Hematopoietic multipotent progenitor cell treated with erythropoietin and hydrocortisone succinate and interleukin-3 and kit ligand, for 6 days (in vitro differentiated cells): Measurements from ENCODE around the gene HSPH1.
A peak's percentile ranks its signal among the peaks of the same experiment; 100 is the strongest.
"Not testable (repeated sequence)": the region's sequence is repeated elsewhere in the genome, so short reads cannot be mapped to it uniquely, and the experiment has no call there.

Source experiments
- DNase-seq: peaks from one replicate; pipeline ENCODE4 v3.0.0-alpha.2; 2015

The HSPH1 gene

DNA sequence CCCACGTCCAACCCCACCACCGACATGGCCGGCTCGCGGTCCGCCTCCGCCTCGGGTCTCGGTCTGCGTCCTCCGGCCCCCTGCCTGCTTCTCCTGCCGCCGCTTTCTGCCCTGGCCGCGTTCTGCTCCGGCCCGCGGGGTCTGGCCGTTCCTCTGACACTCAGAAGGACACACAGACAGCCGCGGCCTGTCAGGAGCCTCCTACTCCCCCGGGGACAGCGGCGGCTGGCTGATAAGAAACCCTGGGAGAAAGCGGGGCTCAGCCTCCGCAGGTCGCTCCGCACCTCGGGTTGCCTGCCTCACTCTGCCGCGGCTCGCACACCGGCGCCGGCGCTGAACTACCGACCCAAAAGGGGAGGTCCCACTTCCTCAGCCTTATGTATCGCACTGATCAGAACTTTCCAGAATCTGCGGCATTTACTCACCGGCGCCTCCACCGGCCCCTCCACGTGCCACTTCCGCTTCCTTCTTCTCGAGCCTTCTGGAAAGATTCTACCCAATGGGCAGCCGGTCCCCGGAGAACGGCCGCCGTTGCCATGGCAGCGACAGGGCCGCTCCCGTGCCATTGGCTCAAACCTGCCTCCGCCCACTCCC, at the start of gene HSPH1:
TSS of gene HSPH1 (minus strand) at position 348 of the 594 bp plus-strand sequence. CDS start at position 26, 322 bp downstream.
- DNase-seq = peak; percentile 99

DNA sequence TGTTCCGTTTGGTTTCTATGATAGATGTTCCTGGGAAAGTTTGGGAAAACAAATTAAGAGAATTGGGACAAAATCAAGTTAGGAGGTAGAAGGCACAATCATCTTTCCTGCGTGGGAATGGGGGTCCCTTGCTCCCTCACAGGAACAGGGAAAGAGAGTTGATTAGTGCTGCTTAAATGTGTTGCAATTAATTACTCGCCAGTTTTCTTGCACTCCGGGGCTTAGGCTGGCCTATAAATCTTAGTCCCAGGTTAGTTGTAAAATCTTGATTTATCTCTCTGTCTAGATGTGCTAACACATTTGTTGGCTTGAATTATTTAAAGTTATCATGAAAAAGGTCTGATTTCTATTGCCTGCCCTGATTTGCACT, 48.1 kb upstream of the HSPH1 start:
- peak; percentile 23 for DNase-seq

DNA sequence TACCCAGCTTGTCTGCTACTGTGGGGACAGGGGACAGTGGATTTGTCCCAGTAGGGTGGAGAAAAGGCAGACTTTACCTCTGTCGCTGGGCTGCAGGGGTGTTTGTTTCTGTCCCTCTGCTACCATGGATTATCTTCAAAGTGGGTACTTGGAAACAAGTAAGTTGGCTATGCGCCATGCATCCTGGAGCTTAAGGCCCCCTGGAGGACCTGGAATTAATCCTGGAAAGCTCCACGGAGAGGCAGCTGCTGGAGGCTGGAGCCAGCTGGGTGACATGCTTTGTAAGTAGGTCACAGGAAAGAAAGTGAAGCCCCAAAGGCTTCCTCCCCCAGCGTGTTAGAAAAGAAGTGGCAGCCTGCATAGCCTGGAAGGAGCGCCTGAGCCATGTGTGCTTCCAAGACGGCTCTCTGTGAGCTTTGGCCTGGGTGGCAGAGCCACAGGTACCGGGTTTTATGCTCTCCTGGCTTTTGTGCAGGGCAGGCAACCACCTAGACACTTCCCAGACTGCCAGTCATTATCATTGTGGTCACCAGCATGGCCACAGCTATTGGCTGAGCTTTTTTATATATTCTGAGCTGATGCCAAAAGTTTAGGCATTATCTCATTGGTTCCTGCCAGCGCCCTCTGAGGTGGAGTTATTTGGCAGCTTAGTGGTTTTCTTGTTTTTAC, 47.6 kb upstream of the HSPH1 start:
- peak; percentile 94 for DNase-seq

DNA sequence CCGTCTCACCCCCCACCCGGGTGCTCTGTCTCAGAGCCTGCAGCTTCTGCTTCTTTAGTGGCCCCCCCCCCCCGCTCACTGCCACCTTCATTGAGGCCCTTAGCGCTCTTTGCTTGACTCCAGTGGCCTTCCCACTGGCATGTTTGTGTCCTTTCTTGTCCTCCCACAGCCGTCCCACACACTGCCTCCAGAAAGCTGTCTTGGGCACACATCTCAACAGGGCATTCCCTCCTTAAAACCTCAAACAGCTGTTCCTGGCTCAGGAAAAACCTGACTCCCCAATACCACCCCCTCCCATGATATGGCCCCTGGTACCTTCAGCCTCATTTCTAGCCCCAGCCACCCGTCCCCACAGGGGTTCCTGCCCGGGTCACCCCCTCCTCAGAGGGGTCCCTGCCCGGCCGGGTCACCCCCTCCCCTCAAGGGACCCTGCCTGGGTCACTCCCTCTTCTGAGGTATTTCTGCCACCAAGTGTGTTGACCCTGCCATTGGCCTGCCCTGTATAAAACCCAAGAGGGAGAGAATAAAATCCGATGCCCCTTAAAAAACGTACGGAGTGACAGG, 46.9 kb upstream of the HSPH1 start:
- DNase-seq = no peak

DNA sequence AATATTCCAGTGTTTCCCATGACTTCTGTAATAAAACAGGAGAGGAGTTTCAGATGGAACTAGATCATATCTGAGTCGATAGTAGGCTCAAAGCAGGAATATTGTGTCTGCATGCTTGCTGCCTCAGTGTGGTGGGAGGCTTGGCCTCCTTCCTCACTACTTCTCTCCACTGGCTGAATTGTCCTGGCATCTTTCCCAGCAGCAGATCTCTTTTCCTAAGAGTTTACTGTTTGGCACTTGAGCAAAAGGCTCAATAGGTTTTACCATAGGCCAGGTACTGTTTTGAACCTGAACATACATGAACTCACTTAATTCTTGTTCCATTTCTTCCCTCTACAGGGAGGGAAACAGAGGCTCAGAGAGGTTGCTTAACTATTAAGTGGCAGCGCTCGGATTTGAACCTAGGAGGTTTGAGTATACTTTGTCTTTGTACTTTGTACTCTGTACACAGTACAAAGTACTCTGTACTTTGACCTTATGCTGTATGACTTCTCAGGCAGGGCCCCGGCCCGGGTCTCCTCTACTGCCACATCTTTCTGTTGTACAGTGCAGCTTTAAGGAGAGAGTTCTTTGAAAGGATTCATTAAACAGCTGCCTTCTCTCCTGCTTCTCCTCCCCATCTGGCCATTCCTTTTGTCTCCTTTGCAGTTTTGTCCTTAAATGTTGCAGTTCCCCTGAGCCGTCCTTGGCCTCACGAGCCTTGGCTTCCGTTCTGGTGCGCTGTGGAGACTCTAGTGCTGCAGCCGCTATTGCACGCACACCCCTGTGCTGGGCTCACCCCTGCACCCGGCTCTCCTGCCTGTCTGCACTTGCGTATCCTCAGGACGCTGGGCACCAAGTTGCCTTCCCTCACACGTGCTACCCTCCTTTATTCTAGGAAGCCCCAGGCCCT, 46.2 kb upstream of the HSPH1 start:
- DNase-seq = no peak

DNA sequence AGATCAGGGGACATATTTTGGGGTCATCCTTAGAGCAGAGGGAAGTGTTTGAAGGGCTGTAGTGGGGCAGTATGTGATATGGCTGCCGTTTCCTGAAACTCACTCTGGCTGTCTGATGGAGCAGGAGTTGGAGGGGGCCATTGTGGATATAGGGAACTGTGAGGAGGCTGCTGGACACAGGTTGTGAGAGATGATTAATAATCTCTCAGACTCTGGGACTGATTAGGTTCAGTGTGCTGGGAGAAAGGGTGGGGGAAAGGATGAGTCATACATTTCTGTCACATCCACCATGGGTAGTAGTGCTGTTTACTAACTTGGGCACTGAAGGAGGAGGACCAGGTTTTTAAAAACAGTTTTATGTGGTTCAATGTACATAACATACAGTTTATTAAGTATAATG, 42.9 kb upstream of the HSPH1 start:
- DNase-seq = peak; percentile 88

DNA sequence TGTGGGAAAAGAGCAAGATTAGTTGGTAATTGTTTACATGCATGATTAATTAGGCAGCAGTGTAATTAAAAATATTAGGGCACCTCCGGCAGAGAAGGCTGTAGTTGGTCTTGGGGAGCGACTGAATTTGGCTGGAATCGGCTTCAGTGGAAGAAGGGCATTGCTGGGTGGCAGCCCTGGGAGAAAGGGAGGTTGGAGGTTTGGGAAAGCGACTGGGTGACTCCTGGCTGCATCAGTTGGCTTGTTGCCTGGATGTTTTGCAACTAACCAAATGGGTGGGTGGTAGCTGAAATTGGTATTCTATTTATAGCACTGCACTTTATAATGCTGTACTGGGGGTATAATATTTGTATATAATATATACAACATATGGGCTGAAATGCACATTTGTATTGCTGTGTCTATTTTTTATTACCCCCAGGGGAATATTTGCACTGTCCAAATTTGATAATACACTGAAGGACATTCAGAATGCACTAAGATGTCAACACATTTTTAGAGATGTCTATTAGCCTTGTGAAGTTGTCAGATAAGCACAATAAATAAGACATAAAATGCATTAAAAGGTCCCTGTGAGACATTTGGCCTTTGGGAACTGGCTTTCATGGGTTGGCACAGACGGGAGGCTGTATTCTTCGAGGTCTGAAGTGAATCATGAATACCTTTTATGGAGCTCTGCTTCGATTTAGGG, 39.8 kb upstream of the HSPH1 start:
- DNase-seq = peak; percentile 45

DNA sequence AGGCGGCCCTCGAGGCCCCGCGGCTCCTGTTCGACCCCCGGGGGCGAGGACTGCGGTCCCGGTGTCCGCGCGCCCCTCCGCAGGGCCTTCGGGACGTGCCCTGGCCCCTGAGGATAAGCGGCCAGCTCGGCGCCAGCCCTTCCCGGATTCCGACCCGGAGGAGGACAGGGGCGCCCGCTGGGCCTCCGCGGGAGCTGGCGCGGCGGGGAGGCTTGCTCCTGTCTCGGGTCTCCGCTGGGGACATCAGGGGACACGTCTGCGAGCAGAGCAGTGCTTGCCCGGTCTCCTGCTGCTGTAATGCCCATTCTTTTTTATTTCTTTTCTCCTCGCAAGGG, 38.9 kb upstream of the HSPH1 start:
- DNase-seq = peak; percentile 63

DNA sequence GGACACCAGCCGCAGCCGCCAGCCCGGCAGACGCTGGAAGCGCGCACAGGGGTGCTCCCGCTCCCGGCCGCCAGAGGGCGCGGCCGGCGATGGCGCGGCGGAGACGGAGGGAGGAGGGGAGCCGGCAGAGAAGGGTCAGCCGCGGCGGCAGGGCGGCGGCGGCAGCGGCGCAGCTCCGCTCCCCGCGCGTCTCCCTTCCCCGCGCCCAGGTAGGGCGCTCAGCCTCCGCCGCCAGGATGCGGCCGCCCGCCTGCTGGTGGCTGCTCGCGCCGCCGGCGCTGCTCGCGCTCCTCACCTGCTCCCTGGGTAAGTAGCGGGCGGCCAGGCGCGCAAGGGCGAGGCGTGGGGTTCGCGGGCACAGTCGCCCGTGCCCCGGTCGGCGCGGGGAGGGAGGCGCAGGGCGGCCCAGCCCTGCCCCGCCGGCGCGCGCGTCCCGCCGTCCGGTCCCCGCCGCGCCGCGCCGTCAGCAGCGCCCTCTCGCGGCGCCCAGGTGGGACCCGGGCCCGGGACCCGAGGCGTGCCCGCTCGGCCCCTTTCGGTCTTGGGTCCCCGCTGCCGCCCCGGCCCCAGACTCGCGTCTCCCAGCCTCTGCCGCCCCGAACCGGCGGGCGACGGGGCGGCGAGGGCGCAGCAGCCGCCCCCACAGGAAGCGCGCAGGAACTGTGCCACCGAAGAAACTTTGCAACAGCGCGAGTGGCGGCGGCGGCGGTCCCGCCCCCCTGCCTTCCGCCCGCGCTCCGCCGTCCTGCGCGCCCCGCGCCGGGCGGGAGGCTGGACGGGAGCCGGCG, 38.3 kb upstream of the HSPH1 start, which contains the start of gene B3GLCT:
TSS of gene B3GLCT (plus strand) at position 127 of the 788 bp plus-strand sequence. CDS start at position 237, 110 bp downstream.
- peak; percentile 80 for DNase-seq

DNA sequence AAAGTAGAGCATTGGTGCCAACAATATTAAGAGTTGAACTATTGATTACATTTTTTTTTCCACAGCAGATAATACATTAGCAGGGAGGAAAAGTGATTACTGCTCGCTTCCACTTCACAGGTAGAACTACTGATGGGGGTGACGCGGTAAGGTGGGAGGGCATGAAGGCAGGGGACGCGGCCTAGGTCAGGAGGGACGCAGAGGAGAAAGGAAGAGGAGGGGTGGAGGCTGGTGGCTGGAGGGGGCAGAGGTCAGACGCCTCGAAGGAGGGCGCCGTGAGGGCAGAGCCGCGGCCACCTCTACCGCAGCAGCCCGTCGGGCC, 37.8 kb upstream of the HSPH1 start:
- DNase-seq = no peak

DNA sequence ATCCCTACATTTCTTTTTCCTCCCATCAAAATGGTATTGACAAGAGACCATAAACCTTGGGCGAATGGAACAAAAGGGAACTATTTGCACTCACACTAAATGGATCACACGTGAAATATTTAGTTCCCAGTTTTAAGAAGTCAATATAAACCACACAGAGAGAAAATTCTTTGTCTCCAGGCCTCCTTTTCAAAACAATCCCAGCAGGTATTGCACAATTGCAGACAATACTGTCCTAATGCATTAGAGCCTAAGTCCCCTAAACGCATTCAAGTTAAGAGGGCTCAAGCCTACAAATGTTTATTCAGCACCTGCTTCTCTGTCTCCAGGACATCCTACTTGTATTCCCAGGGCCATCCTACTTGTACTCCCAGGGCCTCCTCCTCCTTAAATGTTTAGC, 36.8 kb upstream of the HSPH1 start:
- no peak for DNase-seq

DNA sequence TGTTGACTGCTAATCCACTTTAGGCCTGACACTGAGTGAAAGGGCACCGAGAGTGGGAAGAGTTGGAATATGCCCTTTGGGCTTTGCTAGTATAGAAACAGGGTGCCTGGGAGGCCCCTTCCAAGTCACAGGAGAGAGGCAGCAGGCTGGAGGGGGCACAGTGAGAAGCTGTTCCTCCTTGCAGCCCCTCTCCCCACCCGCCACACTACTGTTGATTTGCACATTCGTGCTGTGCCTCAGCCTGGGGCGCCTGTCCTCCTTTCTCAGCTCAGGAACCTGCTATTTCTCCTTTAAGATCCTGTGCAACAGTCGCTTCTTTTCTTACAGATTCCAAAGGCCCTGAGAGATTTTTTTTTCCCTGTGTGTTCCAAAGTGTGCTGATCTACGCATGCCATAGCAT, 35.3 kb upstream of the HSPH1 start:
- no peak for DNase-seq

DNA sequence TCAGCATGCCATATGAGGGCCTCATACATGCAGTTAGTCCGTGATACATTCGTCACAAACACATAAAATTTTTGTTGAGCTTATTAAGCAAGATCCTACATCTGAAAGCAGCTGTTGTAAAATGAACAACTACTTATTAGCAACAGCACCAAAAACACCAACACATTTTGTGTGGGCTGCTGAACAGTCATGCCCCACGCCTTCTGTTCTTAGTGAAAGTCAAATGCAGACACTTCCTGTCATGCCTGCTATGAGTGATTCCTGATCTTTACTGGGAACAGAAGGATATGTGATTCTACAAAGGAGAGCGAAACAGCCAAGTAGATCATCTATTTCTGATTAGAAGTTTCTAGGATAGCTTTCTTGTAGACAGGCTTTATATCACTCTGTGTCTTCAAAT, 33.9 kb upstream of the HSPH1 start:
- DNase-seq = no peak

DNA sequence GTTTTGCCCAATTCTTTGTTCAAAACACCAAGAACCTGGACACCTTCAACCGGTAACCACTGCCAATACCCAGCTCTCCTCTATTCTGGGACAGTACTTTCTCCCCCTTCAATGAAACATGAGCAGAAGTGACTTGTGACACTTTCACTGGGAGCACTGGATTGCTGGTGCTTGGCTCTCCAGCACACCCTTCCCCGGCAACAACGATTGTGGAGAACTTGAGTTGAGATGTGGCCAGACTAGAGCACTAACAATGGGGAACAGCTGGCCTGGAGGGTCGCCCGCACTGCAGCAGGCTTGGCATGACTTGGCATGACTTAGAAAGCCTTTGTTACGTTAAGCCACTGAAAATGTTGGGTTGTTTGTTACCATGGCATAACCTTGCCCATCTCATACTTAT, 30.6 kb upstream of the HSPH1 start:
- no peak for DNase-seq

DNA sequence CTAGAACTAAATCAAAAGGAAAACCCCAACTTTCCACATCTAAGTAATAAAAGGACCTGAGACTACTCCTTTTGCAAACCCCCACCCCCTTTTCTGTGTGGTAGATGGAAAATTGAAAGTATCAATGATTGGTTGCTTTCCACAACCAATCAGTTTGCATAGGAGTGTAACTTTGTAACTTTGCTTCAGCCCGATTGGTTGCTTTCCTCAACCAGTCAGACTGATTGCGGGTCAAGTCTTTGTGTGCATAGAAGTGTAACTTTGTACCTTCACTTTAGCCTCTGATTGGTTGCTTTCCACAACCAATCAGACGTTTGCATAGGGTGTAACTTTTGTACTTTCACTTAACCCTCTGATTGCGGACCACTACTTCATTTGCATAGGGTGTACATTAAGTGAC, 30.0 kb upstream of the HSPH1 start:
- DNase-seq = no peak

DNA sequence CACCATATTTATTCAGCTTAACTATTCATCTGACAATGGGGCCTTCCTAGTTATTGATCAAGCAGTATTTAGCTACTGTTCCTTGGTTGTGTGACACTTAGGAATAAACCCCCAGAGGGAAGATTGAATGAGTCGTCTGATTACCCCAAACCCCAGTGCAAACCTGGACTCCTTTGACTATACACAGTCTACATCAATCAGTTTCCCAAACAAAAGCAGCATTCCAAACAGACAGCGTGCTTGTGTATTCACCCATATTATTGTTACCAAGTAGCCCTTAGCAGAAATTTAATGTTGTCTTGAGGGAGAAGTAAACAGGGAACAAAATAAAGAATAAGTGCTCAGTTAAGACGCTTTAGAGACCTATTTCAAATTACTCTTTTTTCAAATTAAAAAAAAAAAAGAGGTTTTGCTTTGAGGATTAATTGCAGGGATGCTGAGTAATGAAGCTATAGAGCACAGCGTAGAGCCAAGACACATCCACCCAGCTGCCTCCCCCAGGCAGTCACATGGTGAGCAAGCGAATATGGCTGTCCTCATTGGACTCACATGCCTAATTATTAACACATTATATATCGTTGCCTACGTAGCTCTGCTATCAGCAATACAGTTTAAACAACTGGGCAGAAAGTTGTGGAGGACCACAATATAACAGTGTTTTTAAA, 23.4 kb upstream of the HSPH1 start:
- no peak for DNase-seq

DNA sequence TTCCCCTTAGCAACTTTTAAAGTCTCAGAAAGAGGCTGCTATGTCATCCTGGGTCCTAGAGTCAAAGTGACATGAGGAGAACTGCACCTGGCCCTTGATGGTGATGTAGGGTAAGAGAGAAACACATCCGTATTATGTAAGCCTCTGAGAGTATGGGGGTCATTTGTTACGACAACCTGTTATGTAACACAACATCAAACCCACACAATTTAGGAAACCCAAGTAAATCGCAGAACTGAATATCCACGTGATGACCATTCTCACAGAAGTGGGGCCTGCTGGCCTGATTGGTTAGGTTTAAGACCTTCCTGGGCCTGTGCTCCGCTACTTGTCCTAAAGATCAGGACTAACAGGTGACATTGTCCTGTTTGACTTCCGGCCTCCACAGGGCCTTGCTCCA, 22.7 kb upstream of the HSPH1 start:
- no peak for DNase-seq

DNA sequence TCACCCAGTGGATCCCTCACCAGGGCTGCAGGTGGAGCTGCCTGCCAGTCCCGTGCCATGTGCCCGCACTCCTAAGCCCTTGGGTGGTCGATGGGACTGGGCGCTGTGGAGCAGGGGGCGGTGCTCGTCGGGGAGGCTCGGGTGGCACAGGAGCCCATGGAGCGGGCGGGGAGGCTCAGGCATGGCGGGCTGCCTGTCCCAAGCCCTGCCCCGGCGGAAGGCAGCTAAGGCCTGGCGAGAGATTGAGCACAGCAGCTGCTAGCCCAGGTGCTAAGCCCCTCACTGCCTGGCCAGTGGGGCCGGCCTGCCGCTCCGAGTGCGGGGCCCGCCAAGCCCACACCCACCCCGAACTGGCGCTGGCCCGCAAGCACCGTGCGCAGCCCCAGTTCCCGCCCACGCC, 21.3 kb upstream of the HSPH1 start:
- DNase-seq = no peak

DNA sequence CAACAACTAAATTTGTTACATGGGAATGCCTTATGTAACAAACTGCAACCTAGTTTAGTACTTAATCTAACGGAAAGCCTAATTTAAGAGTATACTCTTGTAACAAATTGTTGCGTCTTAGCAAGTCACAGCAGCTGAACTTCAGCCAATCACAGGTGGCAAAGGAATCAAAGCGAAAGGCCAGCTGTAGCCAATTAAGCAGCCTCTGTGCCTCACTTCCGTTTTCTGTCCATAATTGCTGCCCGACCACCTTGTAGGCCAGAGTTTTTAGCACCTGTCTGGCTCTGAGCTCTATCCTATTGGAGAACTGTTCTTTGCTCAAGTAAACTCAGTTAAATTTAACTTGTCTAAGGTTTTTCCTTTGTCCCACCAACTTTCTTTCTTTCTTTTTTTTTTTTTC, 18.1 kb upstream of the HSPH1 start:
- DNase-seq = no peak

DNA sequence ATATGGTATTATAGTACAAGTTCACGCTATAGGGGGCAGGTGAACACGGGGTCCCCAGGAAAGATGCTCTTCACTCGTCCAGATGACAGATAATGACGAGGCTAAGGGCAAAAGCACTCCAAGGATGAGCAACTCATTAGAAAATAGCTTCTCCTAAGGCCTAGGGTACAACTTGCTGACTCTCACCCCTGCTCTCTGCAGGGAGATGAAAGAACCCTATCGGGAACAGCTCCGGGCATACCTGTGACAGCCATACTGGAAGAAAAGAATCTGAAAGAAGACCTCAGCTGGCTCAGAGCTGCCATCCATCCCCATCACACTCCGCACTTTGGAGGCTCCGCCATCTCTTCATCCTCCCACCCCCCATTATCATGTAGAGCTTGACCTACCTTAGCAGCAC, 17.5 kb upstream of the HSPH1 start:
- no peak for DNase-seq

DNA sequence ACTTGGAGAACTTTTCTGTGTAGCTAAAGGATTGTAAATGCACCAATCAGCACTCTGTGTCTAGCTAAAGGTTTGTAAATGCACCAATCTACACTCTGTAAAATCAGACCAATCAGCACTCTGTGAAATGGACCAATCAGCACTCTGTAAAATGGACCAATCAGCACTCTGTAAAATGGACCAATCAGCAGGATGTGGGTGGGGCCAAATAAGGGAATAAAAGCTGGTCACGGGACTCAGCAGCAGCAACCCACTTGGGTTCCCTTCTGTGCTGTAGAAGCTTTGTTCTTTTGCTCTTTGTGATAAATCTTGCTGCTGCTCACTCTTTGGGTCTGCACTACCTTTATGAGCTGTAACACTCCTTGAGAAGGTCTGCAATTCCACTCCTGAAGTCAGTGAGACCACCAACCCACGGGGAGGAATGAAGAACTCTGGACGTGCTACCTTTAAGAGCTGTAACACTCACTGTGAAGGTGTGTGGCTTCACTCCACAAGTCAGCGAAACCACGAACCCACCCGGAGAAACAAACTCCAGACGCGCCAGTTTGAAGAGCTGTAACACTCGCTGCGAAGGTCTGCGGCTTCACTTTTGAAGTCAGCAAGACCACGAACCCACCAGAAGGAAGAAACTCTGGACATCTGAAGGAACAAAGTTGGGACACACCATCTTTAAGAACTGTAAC, 16.2 kb upstream of the HSPH1 start:
- not testable (repeated sequence) for DNase-seq
